NCI-H748 (cell line): ENCODE data around the gene XPOT.
"Not testable (repeated sequence)": the region's sequence is repeated elsewhere in the genome, so short reads cannot be mapped to it uniquely, and the experiment has no call there.

Source experiments
- DNase-seq: peaks from one replicate; lab custom pipeline; 2025; ENCODE audit not compliant: unreplicated experiment; lab: John Stamatoyannopoulos, UW

Gene XPOT

GRCh38 chr12:64403707-64404469 lies at the start of gene XPOT:
Gene XPOT (plus strand): TSS chr12:64404392. CDS start chr12:64410036, 5,644 bp downstream.
- peak; percentile 98 for DNase-seq

- DNase-seq = not testable (repeated sequence)
These were observed 48.0 kb upstream of the XPOT start for GRCh38 chr12:64356209-64356608.

- DNase-seq = not testable (repeated sequence)
These were observed 43.0 kb upstream of the XPOT start for GRCh38 chr12:64361173-64361572.

GRCh38 chr12:64362721-64363305 lies 41.4 kb upstream of the XPOT start:
- no peak for DNase-seq

GRCh38 chr12:64383675-64384074 lies 20.5 kb upstream of the XPOT start:
- DNase-seq = no peak

GRCh38 chr12:64385019-64385418 lies 19.2 kb upstream of the XPOT start:
- no peak for DNase-seq

GRCh38 chr12:64385468-64385867 lies 18.7 kb upstream of the XPOT start:
- no peak for DNase-seq

GRCh38 chr12:64387197-64387816 lies 16.9 kb upstream of the XPOT start:
- DNase-seq = peak; percentile 49

- peak; percentile 91 for DNase-seq
These were observed 15.0 kb upstream of the XPOT start for GRCh38 chr12:64389154-64389553.

- peak; percentile 50 for DNase-seq
These were observed 13.8 kb upstream of the XPOT start, which contains the start of gene C12orf56 for GRCh38 chr12:64390275-64390851. Gene C12orf56 (minus strand): TSS chr12:64390758. CDS start chr12:64390565, 193 bp downstream.

GRCh38 chr12:64392221-64392620 lies 12.0 kb upstream of the XPOT start:
- peak; percentile 5 for DNase-seq

GRCh38 chr12:64395739-64396138 lies 8.5 kb upstream of the XPOT start:
- no peak for DNase-seq

GRCh38 chr12:64400041-64400440 lies 4.2 kb upstream of the XPOT start:
- DNase-seq = no peak

GRCh38 chr12:64402181-64402580 lies 2.0 kb upstream of the XPOT start:
- no peak for DNase-seq

GRCh38 chr12:64404470-64405256 lies 471 bp downstream of the XPOT start:
- peak; percentile 91 for DNase-seq

- no peak for DNase-seq
These were observed 3.4 kb downstream of the XPOT start for GRCh38 chr12:64407342-64408223.

GRCh38 chr12:64411427-64411826 lies 7.2 kb downstream of the XPOT start:
- DNase-seq = no peak

GRCh38 chr12:64412459-64412858 lies 8.3 kb downstream of the XPOT start:
- no peak for DNase-seq

- no peak for DNase-seq
These were observed 9.7 kb downstream of the XPOT start for GRCh38 chr12:64413884-64414283.

GRCh38 chr12:64418209-64418608 lies 14.0 kb downstream of the XPOT start:
- no peak for DNase-seq
